Fibroblast of pulmonary artery (primary cell): ENCODE results near the gene PRSS12.
A peak's percentile ranks its signal among the peaks of the same experiment; 100 is the strongest.

Source experiments
- DNase-seq: peaks from one replicate; pipeline ENCODE4 v3.0.0-alpha.2; 2010; ENCODE audit warnings: low read depth
- H3K4me3 ChIP-seq: replicated peaks from 2 replicates; pipeline ENCODE4 v1.5.1; 2011; ENCODE audit warnings: low read depth, mild to moderate bottlenecking, control low read depth, low read length, moderate library complexity
- CTCF ChIP-seq: IDR thresholded peaks from 2 replicates; pipeline ENCODE4 v1.5.1; 2011; ENCODE audit warnings: mild to moderate bottlenecking, control low read depth, low read length, inconsistent platforms; ENCODE audit errors: missing control alignments

PRSS12 gene

GRCh38 chr4:118285931-118286330, 66.9 kb downstream of the PRSS12 start:
- H3K4me3 ChIP-seq: no peak overlapping the region
- DNase-seq: no peak
- no peak for TF ChIP-seq CTCF

- H3K4me3 ChIP-seq: no peak overlapping the region
- TF ChIP-seq CTCF: no peak
- DNase-seq: no peak
These were observed 68.6 kb downstream of the PRSS12 start for GRCh38 chr4:118284169-118284568.

- no peak for TF ChIP-seq CTCF
- DNase-seq: peak; percentile 56
- no peak overlapping the region for H3K4me3 ChIP-seq
These were observed 70.1 kb downstream of the PRSS12 start for GRCh38 chr4:118282692-118283091.

GRCh38 chr4:118281611-118282442, 71.0 kb downstream of the PRSS12 start:
- DNase-seq: peak; percentile 26

GRCh38 chr4:118280501-118281218, 72.1 kb downstream of the PRSS12 start:
- peak; percentile 56 for TF ChIP-seq CTCF
- peak; percentile 81 for DNase-seq
- peak overlapping the region; percentile 82 for H3K4me3 ChIP-seq

More at GRCh38 chr4:118281611-118282442, 71.0 kb downstream of the PRSS12 start:
- no peak for TF ChIP-seq CTCF
- no peak overlapping the region for H3K4me3 ChIP-seq

- TF ChIP-seq CTCF: no peak
- H3K4me3 ChIP-seq: peak overlapping the region; percentile 82
- DNase-seq: peak; percentile 7
These were observed 72.8 kb downstream of the PRSS12 start for GRCh38 chr4:118279920-118280432.
